Endothelial cell of umbilical vein (primary cell): ENCODE data around the gene CMSS1. TPM values are rescaled to one million over a fixed set of nuclear protein-coding genes. Genes with fewer than 3 reads are reported as not detected.
A peak's percentile ranks its signal among the peaks of the same experiment; 100 is the strongest.

Source experiments
- BruUV-seq: library from RNA; stranded (reverse); fragments of 400-500 nt; replicated peaks from 2 replicates; lab custom pipeline; 2021; lab: Mats Ljungman, UMichigan
- CTCF ChIA-PET: fragments of 300-600, 350-600 bp; sonication (Branson Sonifier 250); formaldehyde crosslinking; loops from one replicate; lab custom pipeline; 2021; ENCODE audit warnings: antibody characterized with exemption, inconsistent platforms; lab: Charles Lee
- POLR2A ChIA-PET: fragments of 300-600, 350-600 bp; sonication (Branson Sonifier 250); formaldehyde crosslinking; loops from one replicate; lab custom pipeline; 2021; ENCODE audit warnings: antibody characterized with exemption, inconsistent platforms; lab: Charles Lee
- DNase-seq: peaks from one replicate; pipeline ENCODE4 v3.0.0-alpha.2; 2011; ENCODE audit warnings: low read depth, low spot score
- FAIRE-seq: peaks from 2 replicates; lab custom pipeline; 2011; peaks lifted over from hg19 to GRCh38; lab: Jason Lieb, UNC
- H2AFZ ChIP-seq: 2 replicates; pipeline ENCODE4 v1.6.0; 2012; ENCODE audit warnings: low read depth, low read length, control low read depth, inconsistent platforms
- H3K27ac ChIP-seq: 2 replicates; pipeline ENCODE4 v1.5.1; 2011; ENCODE audit warnings: low read depth, mild to moderate bottlenecking, control low read depth, low read length, moderate library complexity; ENCODE audit not compliant: insufficient read depth
- H3K27me3 ChIP-seq, 2 experiments: 2 replicates each; pipeline versions ENCODE4 v1.6.0 to v1.6.1; 2011; ENCODE audit warnings: low read length in 2 of 2, mixed read lengths in 1 of 2; ENCODE audit not compliant: control insufficient read depth in 2 of 2, insufficient read depth in 2 of 2
- H3K36me3 ChIP-seq, 2 experiments: 2 replicates in 1 of 2; 3 replicates in 1 of 2; pipeline ENCODE4 v1.5.1; 2011; ENCODE audit warnings: low read length in 2 of 2, mild to moderate bottlenecking in 1 of 2, moderate library complexity in 1 of 2; ENCODE audit not compliant: control insufficient read depth in 2 of 2, insufficient read depth in 2 of 2; ENCODE audit errors: extremely low read depth in 1 of 2
- H3K4me1 ChIP-seq: 3 replicates; pipeline ENCODE4 v1.5.1; 2011; ENCODE audit warnings: mild to moderate bottlenecking, low read length; ENCODE audit not compliant: control insufficient read depth, insufficient read depth; ENCODE audit errors: extremely low read depth
- H3K4me2 ChIP-seq: 2 replicates; pipeline ENCODE4 v1.6.1; 2011; ENCODE audit warnings: low read length, control low read depth, mixed read lengths; ENCODE audit not compliant: insufficient read depth
- H3K4me3 ChIP-seq, 3 experiments: fragments of 200-600 bp in 1 of 3; sonication (generic), shearing (Covaris generic) in 1 of 3; replicated peaks in 1 of 3; 2 replicates each; pipeline ENCODE4 v1.5.1; 2011 to 2016; ENCODE audit warnings: control low read depth in 3 of 3, low read length in 3 of 3, mild to moderate bottlenecking in 2 of 3, inconsistent platforms in 1 of 3, low read depth in 1 of 3, moderate library complexity in 1 of 3; ENCODE audit not compliant: insufficient read depth in 1 of 3
- H3K79me2 ChIP-seq: 2 replicates; pipeline ENCODE4 v1.6.0; 2012; ENCODE audit warnings: low read length, inconsistent platforms; ENCODE audit not compliant: control insufficient read depth, insufficient read depth
- H3K9ac ChIP-seq: replicated peaks from 2 replicates; pipeline ENCODE3; 2011; ENCODE audit warnings: low read length, control low read depth; ENCODE audit not compliant: insufficient read depth; ENCODE audit errors: extremely low read depth
- H3K9me1 ChIP-seq: replicated peaks from 3 replicates; pipeline ENCODE4 v1.6.0; 2011; ENCODE audit warnings: mild to moderate bottlenecking, low read length; ENCODE audit not compliant: control insufficient read depth, insufficient read depth; ENCODE audit errors: extremely low read depth
- H3K9me3 ChIP-seq: replicated peaks from 2 replicates; pipeline ENCODE4 v1.5.1; 2012; ENCODE audit warnings: low read length, inconsistent platforms; ENCODE audit not compliant: control insufficient read depth, insufficient read depth
- H4K20me1 ChIP-seq: replicated peaks from 2 replicates; pipeline ENCODE3; 2011; ENCODE audit warnings: mild to moderate bottlenecking, low read length; ENCODE audit not compliant: control insufficient read depth, insufficient read depth; ENCODE audit errors: extremely low read depth
- EZH2 ChIP-seq: IDR thresholded peaks from 2 replicates; pipeline ENCODE4 v1.6.1; 2012; ENCODE audit warnings: borderline replicate concordance, low read depth, mild to moderate bottlenecking, moderate library complexity, low read length, inconsistent platforms; ENCODE audit not compliant: severe bottlenecking
- FOS ChIP-seq: IDR thresholded peaks from 2 replicates; pipeline ENCODE4 v1.6.1; 2011; ENCODE audit warnings: mild to moderate bottlenecking, low read length, moderate library complexity, borderline replicate concordance; ENCODE audit not compliant: insufficient read depth
- GATA2 ChIP-seq: IDR thresholded peaks from 2 replicates; pipeline ENCODE4 v1.7.0; 2011; ENCODE audit warnings: low read depth, mild to moderate bottlenecking, moderate library complexity, mixed read lengths, low read length; ENCODE audit not compliant: insufficient read length, insufficient read depth
- JUN ChIP-seq: IDR thresholded peaks from 2 replicates; pipeline ENCODE4 v1.6.1; 2011; ENCODE audit warnings: borderline replicate concordance, low read depth; ENCODE audit not compliant: insufficient read length, insufficient read depth
- MYC ChIP-seq: IDR thresholded peaks from one replicate; pipeline ENCODE4 v1.6.1; 2011; ENCODE audit warnings: mild to moderate bottlenecking, low read depth, low read length
- POLR2AphosphoS5 ChIP-seq: IDR thresholded peaks from 2 replicates; pipeline ENCODE4 v1.6.1; 2012; ENCODE audit warnings: low read depth, mild to moderate bottlenecking, control low read depth, low read length, moderate library complexity; ENCODE audit not compliant: insufficient read depth
- dilution Hi-C: fragments of 300-500 bp; cut with MboI; formaldehyde crosslinking; loops from one replicate; pipeline ENCODE4 v1.15.0; 2019; ENCODE audit warnings: low sequenced_read_pairs; ENCODE audit not compliant: extremely low pct_ligation_motif_present
- intact Hi-C: fragments of 100-400 bp; cut with micrococcal nuclease; formaldehyde crosslinking; loops from one replicate; pipeline ENCODE4 v1.10.0; 2022
- polyA plus RNA-seq, 4 experiments: library from polyadenylated mRNA; depleted of rRNA in 3 of 4; stranded (reverse) in 3 of 4; unstranded in 1 of 4; fragments of >200 nt; gene quantifications; 2 replicates each; pipeline versions ENCODE4 v1.2.1 to v1.2.3, GENCODE V29; 2011 to 2012; ENCODE audit warnings: missing spikeins in 1 of 4
- total RNA-seq: library from RNA; stranded (reverse); gene quantifications from 2 replicates; pipeline ENCODE4 v1.2.3, GENCODE V29; 2021
- TF ChIP-seq, protein P1 (sequence below): IDR thresholded peaks from 2 replicates; pipeline ENCODE4 v1.6.1; 2011; ENCODE audit not compliant: insufficient read depth, insufficient read length

CMSS1 gene
- total and polyA plus RNA-seq, 2 donors (not counting 3 experiments of a cell fraction or from before 2014, with no cell fraction given) = 9.7 to 60.6 TPM

DNA sequence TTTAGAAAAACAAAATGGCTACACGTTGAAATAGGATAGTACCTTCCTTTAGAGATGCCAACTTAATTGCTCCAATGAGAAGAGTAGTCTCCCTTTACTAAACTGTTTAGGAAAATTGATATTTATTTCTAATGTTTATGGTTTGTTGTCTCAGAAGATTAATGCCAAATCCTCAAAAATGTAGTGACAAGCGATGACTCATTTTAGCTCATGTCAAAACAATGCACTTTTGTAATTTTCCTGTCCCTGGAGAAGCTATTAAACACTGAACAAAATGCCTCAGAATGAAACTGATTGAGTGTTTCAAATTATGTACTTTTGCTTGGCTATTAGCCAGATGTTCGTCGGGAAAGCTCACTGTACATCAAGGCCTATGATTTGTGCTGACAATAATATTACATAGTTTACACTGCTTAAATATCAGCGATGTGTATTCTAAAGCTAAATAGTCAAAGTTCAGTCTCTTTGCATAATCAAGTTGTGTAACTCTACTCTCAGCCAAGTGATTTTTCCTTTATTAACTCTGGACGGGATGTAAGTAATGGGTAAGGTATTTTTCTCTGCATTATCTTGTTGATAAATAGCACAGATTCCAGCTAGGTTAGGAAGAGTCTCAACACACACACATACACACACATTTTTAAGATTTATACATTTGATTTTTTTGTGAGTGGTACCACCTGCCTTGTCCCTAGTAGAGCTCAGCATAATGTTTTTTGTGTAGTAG lies 83.7 kb downstream of the CMSS1 start:
- Histone ChIP-seq H3K27ac (peak overlapping the region; percentile 94), H3K4me2 (peak overlapping the region; percentile 84), H3K4me1 (peaks cover 34% of the 10 kb centered on the region), H3K27me3 (no peaks in the 10 kb centered on the region), H3K9me1 (no peaks in the 10 kb centered on the region), H3K79me2 (peaks cover 9% of the 10 kb centered on the region), H3K9me3 (no peaks in the 10 kb centered on the region), H4K20me1 (no peaks in the 10 kb centered on the region), H3K36me3 (no peaks in the 10 kb centered on the region), H2AFZ (peak overlapping the region; percentile 10), H3K9ac (peak overlapping the region; percentile 80), H3K4me3 (peak overlapping the region in 1 of 3 experiments; percentile 24)
- CTCF ChIA-PET = interaction anchor here (0.7 to 4.3 kb wide), 13 partner anchors 9 to 353 kb away, joined by 3 to 16 read pairs (median 3); no protein-coding TSS in a partner anchor
- dilution Hi-C loops (no loop called here), intact Hi-C loops (loop anchor here (1.0 kb wide), 3 partner anchors 25 to 140 kb away; no protein-coding TSS in a partner anchor)
- POLR2A ChIA-PET = interaction anchor here (0.7 to 1.5 kb wide), 4 partner anchors 17 to 144 kb away, joined by 3 to 6 read pairs (median 4); no protein-coding TSS in a partner anchor
- DNase-seq (peak; percentile 92), FAIRE-seq (peak; percentile 87)
- no peak for TF ChIP-seq MYC
- peak; percentile 90 for TF ChIP-seq FOS
- peak; percentile 93 for TF ChIP-seq JUN
- TF ChIP-seq GATA2 = peak; percentile 21
- TF ChIP-seq, protein P1, sequence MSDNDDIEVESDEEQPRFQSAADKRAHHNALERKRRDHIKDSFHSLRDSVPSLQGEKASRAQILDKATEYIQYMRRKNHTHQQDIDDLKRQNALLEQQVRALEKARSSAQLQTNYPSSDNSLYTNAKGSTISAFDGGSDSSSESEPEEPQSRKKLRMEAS = no peak
- TF ChIP-seq POLR2AphosphoS5 = peak; percentile 25
- no peak for TF ChIP-seq EZH2
- BruUV-seq = no TSS peak
